Medulla oblongata (tissue), 1 donor: ENCODE results near the gene THY1.

Experiments
- DNase-seq: peaks from one replicate; pipeline ENCODE4 v3.0.0-alpha.2; 2015; ENCODE audit errors: extremely low spot score

The THY1 gene

DNA sequence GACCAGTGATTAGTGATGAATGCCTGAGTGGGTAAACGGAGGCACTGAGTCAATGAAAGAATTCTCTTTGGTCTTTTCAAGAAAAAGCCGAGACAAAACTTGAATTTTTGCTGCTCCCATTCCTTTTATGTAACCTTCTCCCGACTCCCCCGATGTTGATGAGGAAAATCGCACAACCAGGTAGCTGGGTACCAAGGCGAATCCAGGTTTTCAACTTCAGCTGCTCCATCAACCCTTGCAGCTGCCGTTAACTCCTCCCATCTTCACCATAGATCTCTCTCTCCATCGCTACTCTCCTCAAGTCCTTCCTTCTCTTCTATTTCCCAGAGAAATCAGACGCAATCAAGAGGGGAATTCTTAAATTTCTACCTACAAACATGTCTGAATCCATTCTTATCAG, 40.9 kb downstream of the THY1 start:
- no peak for DNase-seq

- DNase-seq = peak; percentile 99
These were observed 41.6 kb downstream of the THY1 start, which contains the start of gene USP2 for GRCh38 chr11:119381181-119381988. Gene USP2 (minus strand): TSS chr11:119381690. CDS start chr11:119373480, 8,210 bp downstream.

DNA sequence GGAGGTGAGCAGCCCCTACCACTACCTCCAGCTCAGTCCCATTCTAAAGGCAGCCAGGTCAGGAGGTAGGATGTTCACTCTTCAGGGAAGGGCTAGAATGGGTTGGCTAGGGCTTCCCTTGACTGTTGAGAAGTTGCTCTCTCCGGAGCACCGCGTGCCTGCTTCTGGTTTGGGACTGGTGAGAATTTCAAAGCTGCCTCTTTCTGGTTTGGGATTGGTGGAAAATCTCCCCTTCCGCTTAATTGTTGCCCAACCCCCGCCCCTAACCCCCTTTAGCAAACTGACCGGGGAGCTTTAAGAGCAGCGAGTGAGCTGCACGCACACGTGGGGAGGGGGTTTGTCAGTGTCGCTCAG, 42.2 kb downstream of the THY1 start:
- peak; percentile 43 for DNase-seq

GRCh38 chr11:119380160-119380826, 42.7 kb downstream of the THY1 start:
- no peak for DNase-seq

DNA sequence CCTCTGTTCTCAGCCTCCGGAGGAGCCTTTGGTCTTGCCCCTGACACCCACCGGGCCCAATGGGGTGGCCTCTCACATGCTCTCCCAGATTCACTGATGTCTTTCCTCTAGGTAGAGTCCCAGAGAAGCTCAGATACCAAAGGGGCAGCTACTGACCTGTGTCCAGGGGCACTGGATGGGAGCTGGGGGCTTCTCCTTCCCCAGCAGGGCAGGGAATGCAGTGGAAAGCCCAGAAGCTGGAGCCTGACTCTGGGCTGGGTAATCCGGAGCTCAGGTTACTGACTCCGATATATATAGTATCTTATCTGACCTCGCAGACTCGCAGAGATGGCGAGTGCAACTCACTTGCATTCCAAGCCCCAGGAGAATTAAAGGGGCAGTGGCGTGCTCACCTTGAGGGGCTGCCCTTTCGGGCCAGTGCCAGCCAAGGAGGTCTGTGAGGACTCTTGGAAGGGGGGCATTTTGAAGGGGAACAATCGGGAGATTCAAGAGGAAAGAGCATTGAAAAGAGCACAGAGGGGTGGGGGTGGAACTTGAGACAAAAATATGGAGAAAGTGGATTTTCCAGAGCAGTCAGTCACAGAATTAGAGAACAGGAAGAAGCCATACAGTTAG, 44.0 kb downstream of the THY1 start:
- no peak for DNase-seq

DNA sequence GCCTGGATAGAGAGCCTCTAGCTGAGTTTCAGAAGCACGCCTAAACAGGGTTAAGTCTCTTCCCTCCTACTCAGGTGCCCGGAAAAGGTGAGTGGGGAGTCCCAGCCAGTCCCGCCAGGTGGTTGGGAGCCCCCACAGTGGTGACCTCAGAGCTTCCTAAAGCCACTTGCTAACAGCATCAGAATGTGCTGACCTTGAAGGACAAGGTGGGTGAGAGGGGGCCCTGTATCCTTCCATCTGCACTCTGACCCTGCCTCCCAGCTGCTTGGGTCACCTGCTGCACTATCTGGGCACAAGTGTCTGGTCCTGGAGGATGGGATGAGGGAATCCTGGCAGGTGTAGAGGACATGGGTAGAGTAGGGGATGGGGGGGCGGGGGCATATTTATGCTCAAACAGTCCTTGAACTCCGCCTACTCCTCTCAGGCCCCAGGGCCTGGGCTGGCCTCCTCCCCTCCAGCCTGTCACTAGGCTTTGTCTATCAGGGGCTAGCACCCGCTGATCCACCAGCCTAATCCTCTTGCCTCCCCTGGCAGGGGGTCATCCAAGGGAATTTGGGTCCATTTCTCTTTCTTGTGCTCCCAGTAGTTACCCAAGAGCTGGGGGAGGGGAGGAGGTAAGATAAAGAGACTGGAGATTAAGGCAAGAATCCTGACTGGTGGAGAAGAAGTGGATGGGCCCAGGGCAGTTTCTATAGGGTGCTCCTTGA, 44.9 kb downstream of the THY1 start:
- DNase-seq = peak; percentile 6

GRCh38 chr11:119377112-119377901, 45.7 kb downstream of the THY1 start:
- peak; percentile 25 for DNase-seq

DNA sequence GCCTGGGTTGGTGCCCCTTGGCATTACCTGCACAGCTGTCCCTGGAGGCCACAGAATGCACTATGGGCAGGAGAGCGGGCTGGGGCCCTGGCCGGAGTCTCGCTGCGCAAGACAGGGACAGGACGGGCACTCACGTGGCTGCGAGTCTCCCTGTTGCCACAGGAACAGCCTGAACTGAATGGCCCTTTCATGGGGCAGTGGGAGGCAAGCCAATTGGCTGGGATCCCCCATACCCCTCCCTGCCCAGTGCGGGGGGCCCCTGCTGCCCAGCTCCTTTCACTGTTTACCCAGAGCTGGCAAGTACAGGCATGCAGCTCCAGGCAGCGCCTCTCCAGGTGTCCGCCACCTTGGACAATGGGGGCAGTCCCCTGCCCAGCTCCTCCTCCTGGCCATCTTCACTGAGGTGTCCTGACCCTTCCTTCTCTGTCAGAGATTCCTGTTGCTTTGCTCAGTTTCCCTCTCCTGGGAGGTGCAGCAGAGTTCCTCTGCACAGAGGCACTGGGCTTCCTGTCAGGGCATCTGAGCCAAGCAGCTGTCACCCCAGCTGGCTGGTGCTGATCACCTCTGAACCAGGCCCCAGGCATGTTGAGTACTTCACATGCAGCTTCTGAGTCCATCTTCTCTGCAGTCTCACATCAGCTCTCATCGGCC, 46.6 kb downstream of the THY1 start:
- DNase-seq = peak; percentile 95

- DNase-seq = peak; percentile 96
These were observed 47.4 kb downstream of the THY1 start for GRCh38 chr11:119375337-119376196.

DNA sequence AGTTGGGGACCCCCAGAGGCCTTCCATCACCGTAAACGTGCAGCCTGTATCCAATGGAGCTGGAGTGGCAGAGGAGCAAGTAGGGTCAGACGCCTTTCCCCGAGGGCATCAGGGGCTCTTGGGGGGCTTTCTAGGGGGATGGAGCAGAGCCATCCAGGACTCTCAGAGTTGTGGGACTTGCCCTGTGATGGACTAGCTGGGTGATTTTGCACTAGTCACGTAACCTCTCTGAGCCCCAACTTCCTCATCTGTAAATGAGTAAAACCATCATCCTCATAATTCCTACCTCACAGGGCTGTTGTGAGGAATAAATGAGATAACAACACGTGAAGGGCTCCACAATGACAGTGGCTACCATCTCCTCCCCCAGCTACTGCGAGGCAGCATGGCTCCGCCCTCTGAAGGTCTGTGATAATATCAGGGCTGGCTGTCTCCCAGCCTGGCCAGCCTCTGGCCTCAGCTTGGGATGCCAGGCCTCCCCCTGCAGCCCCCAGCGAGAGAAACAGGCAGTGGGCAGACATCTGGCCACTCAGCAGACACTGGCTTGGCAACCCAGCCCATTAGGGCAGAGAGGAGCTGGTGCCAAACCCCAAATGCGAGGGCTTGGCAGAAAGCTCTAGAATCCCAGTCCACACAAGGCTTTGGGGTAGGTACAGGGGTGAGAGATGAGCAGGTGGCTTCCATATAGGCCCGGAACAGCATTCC, 48.2 kb downstream of the THY1 start:
- DNase-seq = peak; percentile 82

DNA sequence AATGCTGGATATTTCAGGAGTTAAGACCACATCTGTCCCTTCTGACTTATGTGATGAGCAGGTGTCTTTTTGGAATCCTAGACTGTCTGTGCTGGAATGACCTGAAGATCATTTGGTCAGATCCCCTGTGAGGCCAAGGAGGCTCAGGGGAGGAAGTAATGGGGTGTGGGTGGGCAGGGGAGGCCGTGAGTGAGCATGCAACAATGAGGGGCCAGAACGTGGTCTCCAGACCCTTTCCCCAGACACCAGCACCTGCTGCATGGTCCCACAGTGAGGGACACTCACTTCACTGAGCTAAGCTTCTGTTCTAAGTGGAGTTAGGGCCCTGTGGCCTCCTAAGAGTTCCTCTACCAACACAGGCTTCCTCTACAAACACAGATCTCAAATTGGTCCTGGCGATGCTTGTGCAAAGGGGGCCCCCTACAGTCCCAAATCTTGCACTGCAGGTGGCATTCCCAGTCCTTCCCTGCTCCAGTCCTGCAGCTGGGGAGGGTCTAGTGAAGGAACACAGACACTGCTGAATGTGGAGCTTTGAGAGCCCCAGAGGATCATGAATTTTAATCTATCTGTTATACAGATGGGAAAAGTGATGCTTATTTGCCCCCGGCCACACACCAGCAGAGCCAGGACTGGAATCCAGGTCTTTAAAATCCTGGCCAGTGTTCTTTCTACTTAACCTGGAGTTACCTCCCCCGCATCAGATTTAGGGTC, 48.9 kb downstream of the THY1 start:
- DNase-seq = peak; percentile 93

DNA sequence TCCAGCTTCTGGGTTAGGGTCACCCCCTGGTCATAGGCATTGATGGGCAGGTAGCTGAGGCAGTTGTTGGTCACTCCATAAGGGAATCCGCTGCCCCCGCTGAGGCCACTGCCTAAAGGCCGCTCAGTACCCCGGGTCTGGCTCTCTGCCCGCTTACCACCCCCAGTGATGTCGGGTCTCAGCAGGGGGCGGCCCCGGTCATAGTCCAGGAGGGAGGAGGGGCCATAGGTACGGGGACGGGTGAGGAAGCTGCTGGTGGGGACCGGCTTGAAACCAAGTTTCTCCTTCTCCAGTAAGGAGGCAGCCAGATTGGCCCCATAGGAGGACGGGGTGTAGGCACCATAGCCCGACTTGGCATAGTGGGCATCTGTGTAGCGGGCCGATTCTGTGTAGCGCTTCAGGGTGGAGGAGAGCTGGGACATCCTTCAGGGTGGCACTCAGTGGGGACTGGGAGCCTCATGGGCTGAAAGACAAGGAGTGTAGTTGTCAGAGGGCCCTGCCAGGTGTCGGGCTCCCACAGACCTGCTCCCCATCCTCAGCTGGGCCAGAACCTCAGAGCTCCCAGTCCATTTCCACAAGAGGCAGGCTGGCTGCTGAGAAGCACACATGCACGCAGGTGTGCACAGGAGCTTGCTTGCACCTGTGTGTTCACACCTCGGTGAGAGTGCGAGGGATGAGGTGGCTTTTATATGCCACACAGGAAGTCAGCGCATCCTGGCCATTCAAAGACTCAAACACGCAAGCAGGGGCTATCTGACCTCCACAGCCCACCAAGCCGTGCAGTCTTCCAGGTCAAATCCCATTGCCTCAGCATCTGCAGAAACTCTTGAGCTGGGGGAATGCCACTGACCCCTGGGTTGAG, 49.7 kb downstream of the THY1 start:
- peak; percentile 9 for DNase-seq

- no peak for DNase-seq
These were observed 50.5 kb downstream of the THY1 start for GRCh38 chr11:119372260-119373058.

GRCh38 chr11:119371778-119372182, 51.2 kb downstream of the THY1 start:
- peak; percentile 84 for DNase-seq

- DNase-seq = no peak
These were observed 51.8 kb downstream of the THY1 start for GRCh38 chr11:119371067-119371601.

DNA sequence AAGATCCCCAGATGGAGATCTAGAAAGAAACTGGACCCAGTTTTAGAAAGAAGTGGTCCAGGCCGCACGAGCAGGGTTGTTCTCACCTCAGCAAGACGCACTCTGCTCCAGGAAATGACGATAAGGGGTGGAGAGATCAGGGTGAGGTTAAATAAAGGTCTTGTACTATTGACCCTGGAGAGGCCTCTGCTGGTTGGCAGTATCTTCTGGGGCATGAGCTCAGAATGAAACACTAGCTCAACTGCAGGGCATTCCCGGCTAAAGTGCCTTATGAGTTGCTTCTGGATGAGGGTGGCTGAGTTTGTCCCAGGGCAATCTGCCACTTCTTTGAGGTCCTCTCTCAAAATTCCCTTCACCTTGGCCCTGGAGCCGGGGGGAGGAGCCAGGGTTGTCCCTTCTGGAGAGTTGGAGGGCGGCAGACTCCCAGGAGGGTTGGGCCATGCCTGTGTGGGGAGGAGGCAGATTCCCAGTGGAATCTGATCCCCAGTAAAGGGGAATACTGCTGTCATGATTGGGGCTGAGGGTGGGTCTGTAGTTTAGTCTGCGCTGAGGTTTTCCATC, 52.4 kb downstream of the THY1 start:
- peak; percentile 46 for DNase-seq
